ENCODE results near the gene PDE3A. TPM values are rescaled to one million over a fixed set of nuclear protein-coding genes. Genes with fewer than 3 reads are reported as not detected.

The PDE3A gene
- total RNA-seq, 1 experiment from 2014 or later, result 2.8 TPM

DNA sequence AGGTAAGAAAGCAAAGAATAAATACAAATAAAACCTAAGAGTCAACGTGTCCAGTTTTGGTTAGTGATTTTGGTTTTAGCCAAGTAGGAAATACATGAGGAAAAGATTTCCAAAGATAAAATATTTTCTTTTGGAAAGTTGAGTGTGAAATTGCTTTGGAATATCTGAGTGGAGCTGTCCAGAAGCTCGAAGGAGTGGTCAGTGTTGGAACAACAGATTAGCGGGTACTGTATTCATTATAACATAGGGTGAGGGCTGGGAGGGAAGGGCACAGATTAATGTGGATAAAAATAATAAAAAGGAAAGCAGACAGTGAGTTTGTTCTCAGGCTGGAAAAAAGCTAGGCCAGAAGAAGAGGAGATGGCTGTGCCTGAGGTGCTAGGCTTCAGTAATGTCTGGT lies 225.3 kb downstream of the PDE3A start (continued):
- no peak for TF ChIP-seq ELF4 (CRISPR knock-in tag; IDR thresholded peaks at IDR 0.05; ENCODE audit: low read depth)
- TF ChIP-seq RORB (CRISPR knock-in tag; IDR thresholded peaks at IDR 0.05), result no peak
- TF ChIP-seq, protein P1, sequence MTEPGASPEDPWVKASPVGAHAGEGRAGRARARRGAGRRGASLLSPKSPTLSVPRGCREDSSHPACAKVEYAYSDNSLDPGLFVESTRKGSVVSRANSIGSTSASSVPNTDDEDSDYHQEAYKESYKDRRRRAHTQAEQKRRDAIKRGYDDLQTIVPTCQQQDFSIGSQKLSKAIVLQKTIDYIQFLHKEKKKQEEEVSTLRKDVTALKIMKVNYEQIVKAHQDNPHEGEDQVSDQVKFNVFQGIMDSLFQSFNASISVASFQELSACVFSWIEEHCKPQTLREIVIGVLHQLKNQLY (CRISPR knock-in tag; IDR thresholded peaks at IDR 0.05), result no peak
- TF ChIP-seq, protein P2, sequence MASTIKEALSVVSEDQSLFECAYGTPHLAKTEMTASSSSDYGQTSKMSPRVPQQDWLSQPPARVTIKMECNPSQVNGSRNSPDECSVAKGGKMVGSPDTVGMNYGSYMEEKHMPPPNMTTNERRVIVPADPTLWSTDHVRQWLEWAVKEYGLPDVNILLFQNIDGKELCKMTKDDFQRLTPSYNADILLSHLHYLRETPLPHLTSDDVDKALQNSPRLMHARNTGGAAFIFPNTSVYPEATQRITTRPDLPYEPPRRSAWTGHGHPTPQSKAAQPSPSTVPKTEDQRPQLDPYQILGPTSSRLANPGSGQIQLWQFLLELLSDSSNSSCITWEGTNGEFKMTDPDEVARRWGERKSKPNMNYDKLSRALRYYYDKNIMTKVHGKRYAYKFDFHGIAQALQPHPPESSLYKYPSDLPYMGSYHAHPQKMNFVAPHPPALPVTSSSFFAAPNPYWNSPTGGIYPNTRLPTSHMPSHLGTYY (CRISPR knock-in tag; IDR thresholded peaks at IDR 0.05), result no peak
- TF ChIP-seq, protein P3, sequence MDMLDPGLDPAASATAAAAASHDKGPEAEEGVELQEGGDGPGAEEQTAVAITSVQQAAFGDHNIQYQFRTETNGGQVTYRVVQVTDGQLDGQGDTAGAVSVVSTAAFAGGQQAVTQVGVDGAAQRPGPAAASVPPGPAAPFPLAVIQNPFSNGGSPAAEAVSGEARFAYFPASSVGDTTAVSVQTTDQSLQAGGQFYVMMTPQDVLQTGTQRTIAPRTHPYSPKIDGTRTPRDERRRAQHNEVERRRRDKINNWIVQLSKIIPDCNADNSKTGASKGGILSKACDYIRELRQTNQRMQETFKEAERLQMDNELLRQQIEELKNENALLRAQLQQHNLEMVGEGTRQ (CRISPR knock-in tag; IDR thresholded peaks at IDR 0.05), result no peak
- no peak for TF ChIP-seq NR2C2 (CRISPR knock-in tag; IDR thresholded peaks at IDR 0.05)

DNA sequence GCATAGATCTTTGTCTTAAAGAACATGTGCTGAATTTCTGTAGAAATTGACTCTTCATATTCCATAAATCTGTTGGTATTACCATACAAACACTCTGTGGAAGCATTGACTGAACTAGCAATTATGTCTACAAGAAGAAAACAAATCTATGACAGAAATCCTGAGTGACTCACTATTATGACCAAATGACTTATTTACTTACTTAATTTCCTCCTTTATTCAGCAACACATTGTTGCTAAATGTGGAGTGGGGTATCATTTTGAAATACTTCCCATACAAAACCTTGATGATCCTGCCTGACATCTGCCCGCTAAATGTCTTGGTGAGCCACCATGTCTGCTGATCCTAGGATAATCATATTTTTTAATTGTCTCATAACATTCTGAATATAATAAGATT lies 227.7 kb downstream of the PDE3A start:
- CTCF ChIA-PET, result no interaction called here
- POLR2A ChIA-PET, result no interaction called here
- H3K9me3 Mint-ChIP-seq, result no peaks in the 10 kb centered on the region
- TF ChIP-seq, protein P1 (CRISPR knock-in tag; IDR thresholded peaks at IDR 0.05), result no peak
- TF ChIP-seq NR2C2 (CRISPR knock-in tag; IDR thresholded peaks at IDR 0.05), result no peak
- no peak for TF ChIP-seq CBFB (CRISPR knock-in tag; IDR thresholded peaks at IDR 0.05; ENCODE audit: low read depth)
- no peak for TF ChIP-seq FOXP1 (CRISPR knock-in tag; IDR thresholded peaks at IDR 0.05; ENCODE audit: borderline replicate concordance)
- TF ChIP-seq, protein P4, sequence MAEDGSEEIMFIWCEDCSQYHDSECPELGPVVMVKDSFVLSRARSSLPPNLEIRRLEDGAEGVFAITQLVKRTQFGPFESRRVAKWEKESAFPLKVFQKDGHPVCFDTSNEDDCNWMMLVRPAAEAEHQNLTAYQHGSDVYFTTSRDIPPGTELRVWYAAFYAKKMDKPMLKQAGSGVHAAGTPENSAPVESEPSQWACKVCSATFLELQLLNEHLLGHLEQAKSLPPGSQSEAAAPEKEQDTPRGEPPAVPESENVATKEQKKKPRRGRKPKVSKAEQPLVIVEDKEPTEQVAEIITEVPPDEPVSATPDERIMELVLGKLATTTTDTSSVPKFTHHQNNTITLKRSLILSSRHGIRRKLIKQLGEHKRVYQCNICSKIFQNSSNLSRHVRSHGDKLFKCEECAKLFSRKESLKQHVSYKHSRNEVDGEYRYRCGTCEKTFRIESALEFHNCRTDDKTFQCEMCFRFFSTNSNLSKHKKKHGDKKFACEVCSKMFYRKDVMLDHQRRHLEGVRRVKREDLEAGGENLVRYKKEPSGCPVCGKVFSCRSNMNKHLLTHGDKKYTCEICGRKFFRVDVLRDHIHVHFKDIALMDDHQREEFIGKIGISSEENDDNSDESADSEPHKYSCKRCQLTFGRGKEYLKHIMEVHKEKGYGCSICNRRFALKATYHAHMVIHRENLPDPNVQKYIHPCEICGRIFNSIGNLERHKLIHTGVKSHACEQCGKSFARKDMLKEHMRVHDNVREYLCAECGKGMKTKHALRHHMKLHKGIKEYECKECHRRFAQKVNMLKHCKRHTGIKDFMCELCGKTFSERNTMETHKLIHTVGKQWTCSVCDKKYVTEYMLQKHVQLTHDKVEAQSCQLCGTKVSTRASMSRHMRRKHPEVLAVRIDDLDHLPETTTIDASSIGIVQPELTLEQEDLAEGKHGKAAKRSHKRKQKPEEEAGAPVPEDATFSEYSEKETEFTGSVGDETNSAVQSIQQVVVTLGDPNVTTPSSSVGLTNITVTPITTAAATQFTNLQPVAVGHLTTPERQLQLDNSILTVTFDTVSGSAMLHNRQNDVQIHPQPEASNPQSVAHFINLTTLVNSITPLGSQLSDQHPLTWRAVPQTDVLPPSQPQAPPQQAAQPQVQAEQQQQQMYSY (CRISPR knock-in tag; IDR thresholded peaks at IDR 0.05), result no peak
- TF ChIP-seq, protein P5, sequence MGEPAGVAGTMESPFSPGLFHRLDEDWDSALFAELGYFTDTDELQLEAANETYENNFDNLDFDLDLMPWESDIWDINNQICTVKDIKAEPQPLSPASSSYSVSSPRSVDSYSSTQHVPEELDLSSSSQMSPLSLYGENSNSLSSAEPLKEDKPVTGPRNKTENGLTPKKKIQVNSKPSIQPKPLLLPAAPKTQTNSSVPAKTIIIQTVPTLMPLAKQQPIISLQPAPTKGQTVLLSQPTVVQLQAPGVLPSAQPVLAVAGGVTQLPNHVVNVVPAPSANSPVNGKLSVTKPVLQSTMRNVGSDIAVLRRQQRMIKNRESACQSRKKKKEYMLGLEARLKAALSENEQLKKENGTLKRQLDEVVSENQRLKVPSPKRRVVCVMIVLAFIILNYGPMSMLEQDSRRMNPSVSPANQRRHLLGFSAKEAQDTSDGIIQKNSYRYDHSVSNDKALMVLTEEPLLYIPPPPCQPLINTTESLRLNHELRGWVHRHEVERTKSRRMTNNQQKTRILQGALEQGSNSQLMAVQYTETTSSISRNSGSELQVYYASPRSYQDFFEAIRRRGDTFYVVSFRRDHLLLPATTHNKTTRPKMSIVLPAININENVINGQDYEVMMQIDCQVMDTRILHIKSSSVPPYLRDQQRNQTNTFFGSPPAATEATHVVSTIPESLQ (CRISPR knock-in tag; IDR thresholded peaks at IDR 0.05), result no peak
- no peak for DNase-seq (ENCODE audit: low spot score)
- no peaks in the 10 kb centered on the region for H3K36me3 Mint-ChIP-seq
- H3K4me3 Mint-ChIP-seq, result no peak overlapping the region
- 0 out of 2 replicates have a peak, but pooled peaks cover 3% of the 10 kb centered on the region for H3K4me1 Mint-ChIP-seq
- no peak for ATAC-seq
- H3K27ac Mint-ChIP-seq, result no peak overlapping the region
- no peaks in the 10 kb centered on the region for H3K27me3 Mint-ChIP-seq (ENCODE audit: low read depth)

DNA sequence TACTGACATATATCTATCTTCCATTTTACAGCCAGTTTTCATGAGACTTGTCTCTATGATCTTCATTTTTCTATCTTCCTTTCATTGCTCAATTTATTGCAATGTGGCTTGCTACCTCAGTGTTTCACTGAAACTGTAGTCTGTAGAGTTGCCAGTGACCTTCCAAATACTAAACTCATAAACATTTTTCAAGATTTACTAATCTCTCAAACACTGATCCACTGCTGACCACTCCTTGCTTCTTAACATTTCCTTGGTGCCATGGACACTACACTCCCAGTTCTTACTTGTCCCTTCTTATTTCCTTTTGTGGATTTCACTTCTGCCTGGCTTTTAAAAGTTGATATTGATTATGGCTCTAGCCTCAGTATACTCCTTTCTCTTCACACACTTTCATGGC lies 231.4 kb downstream of the PDE3A start:
- H3K4me3 Mint-ChIP-seq, result no peak overlapping the region
- no peak overlapping the region for H3K27ac Mint-ChIP-seq
- TF ChIP-seq NFE2L1 (CRISPR knock-in tag; IDR thresholded peaks at IDR 0.05) (no peak), RORB (CRISPR knock-in tag; IDR thresholded peaks at IDR 0.05) (no peak), JAZF1 (CRISPR knock-in tag; IDR thresholded peaks at IDR 0.05) (no peak), HMGA2 (CRISPR knock-in tag; IDR thresholded peaks at IDR 0.05) (no peak), SOX15 (CRISPR knock-in tag; IDR thresholded peaks at IDR 0.05) (no peak), NR3C1 (CRISPR knock-in tag; conservative IDR thresholded peaks at IDR 0.05; ENCODE audit: low read depth) (no peak)
- TF ChIP-seq, protein P6, sequence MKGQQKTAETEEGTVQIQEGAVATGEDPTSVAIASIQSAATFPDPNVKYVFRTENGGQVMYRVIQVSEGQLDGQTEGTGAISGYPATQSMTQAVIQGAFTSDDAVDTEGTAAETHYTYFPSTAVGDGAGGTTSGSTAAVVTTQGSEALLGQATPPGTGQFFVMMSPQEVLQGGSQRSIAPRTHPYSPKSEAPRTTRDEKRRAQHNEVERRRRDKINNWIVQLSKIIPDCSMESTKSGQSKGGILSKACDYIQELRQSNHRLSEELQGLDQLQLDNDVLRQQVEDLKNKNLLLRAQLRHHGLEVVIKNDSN (CRISPR knock-in tag; IDR thresholded peaks at IDR 0.05), result no peak
- TF ChIP-seq, protein P7, sequence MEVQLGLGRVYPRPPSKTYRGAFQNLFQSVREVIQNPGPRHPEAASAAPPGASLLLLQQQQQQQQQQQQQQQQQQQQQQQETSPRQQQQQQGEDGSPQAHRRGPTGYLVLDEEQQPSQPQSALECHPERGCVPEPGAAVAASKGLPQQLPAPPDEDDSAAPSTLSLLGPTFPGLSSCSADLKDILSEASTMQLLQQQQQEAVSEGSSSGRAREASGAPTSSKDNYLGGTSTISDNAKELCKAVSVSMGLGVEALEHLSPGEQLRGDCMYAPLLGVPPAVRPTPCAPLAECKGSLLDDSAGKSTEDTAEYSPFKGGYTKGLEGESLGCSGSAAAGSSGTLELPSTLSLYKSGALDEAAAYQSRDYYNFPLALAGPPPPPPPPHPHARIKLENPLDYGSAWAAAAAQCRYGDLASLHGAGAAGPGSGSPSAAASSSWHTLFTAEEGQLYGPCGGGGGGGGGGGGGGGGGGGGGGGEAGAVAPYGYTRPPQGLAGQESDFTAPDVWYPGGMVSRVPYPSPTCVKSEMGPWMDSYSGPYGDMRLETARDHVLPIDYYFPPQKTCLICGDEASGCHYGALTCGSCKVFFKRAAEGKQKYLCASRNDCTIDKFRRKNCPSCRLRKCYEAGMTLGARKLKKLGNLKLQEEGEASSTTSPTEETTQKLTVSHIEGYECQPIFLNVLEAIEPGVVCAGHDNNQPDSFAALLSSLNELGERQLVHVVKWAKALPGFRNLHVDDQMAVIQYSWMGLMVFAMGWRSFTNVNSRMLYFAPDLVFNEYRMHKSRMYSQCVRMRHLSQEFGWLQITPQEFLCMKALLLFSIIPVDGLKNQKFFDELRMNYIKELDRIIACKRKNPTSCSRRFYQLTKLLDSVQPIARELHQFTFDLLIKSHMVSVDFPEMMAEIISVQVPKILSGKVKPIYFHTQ (CRISPR knock-in tag; IDR thresholded peaks at IDR 0.05), result no peak
- TF ChIP-seq, protein P8, sequence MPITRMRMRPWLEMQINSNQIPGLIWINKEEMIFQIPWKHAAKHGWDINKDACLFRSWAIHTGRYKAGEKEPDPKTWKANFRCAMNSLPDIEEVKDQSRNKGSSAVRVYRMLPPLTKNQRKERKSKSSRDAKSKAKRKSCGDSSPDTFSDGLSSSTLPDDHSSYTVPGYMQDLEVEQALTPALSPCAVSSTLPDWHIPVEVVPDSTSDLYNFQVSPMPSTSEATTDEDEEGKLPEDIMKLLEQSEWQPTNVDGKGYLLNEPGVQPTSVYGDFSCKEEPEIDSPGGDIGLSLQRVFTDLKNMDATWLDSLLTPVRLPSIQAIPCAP (CRISPR knock-in tag; IDR thresholded peaks at IDR 0.05), result no peak
- TF ChIP-seq, protein P2 (CRISPR knock-in tag; IDR thresholded peaks at IDR 0.05), result no peak

More for the DNA sequence above, 231.4 kb downstream of the PDE3A start:
- no peaks in the 10 kb centered on the region for H3K9me3 Mint-ChIP-seq
- H3K36me3 Mint-ChIP-seq, result no peaks in the 10 kb centered on the region
- ChIA-PET CTCF (no interaction called here), POLR2A (no interaction called here)
- 0 out of 2 replicates have a peak, but pooled peaks cover 3% of the 10 kb centered on the region for H3K4me1 Mint-ChIP-seq
- ATAC-seq (no peak), DNase-seq (ENCODE audit: low spot score) (no peak)
- no peaks in the 10 kb centered on the region for H3K27me3 Mint-ChIP-seq (ENCODE audit: low read depth)
